Stimulated activated CD8-positive, alpha-beta memory T cell treated with anti-CD3 and anti-CD28 coated beads, Interleukin-15, amount 100 ng/mL, for 48 hours (primary cell): ENCODE measurements around the gene FAM181A.

Experiments used
- DNase-seq, 2 donors: peaks; one replicate each; pipeline ENCODE4 v3.0.0-alpha.2; 2020; ENCODE audit warnings: low read depth in 2 of 2

The FAM181A gene

GRCh38 chr14:93962701-93963601, 35.8 kb downstream of the FAM181A start:
- DNase-seq, result no peak

GRCh38 chr14:93963692-93964091, 36.5 kb downstream of the FAM181A start:
- no peak for DNase-seq

- no peak for DNase-seq
Observed at GRCh38 chr14:93964281-93964680, 37.1 kb downstream of the FAM181A start.

GRCh38 chr14:93964820-93965286, 37.7 kb downstream of the FAM181A start:
- no peak for DNase-seq

- DNase-seq, result no peak
Observed at GRCh38 chr14:93965287-93965821, 38.2 kb downstream of the FAM181A start.

- DNase-seq, result no peak
Observed at GRCh38 chr14:93965946-93966474, 38.9 kb downstream of the FAM181A start.

- no peak for DNase-seq
Observed at GRCh38 chr14:93967637-93968250, 40.6 kb downstream of the FAM181A start.

- DNase-seq, result no peak
Observed at GRCh38 chr14:93969082-93969828, 42.1 kb downstream of the FAM181A start.

GRCh38 chr14:93970585-93970964, 43.4 kb downstream of the FAM181A start:
- no peak for DNase-seq

- peak in 1 of 2 donors; percentile 70 for DNase-seq
Observed at GRCh38 chr14:93970965-93971634, 44.0 kb downstream of the FAM181A start.

- no peak for DNase-seq
Observed at GRCh38 chr14:93971635-93972027, 44.5 kb downstream of the FAM181A start.

- DNase-seq, result no peak
Observed at GRCh38 chr14:93972618-93973205, 45.6 kb downstream of the FAM181A start.

GRCh38 chr14:93973607-93974006, 46.5 kb downstream of the FAM181A start:
- no peak for DNase-seq

GRCh38 chr14:93974299-93974698, 47.2 kb downstream of the FAM181A start:
- DNase-seq, result no peak

GRCh38 chr14:93974833-93975232, 47.7 kb downstream of the FAM181A start:
- DNase-seq, result no peak

GRCh38 chr14:93975791-93976476, 48.8 kb downstream of the FAM181A start:
- DNase-seq, result no peak

- no peak for DNase-seq
Observed at GRCh38 chr14:93976477-93977057, 49.4 kb downstream of the FAM181A start, which contains the start of gene ASB2. Gene ASB2, minus strand, starts transcription at chr14:93976570. Its CDS starts 12,031 bp downstream, at chr14:93964539.

- DNase-seq, result no peak
Observed at GRCh38 chr14:93977171-93977570, 50.0 kb downstream of the FAM181A start.

GRCh38 chr14:93977790-93978581, 50.8 kb downstream of the FAM181A start:
- DNase-seq, result peak; percentile 74 to 76
